CD14-positive monocyte (primary cell): Measurements from ENCODE around the gene AP4S1. TPM values are rescaled to one million over a fixed set of nuclear protein-coding genes. Genes with fewer than 3 reads are reported as not detected.

Experiments
- DNase-seq, 3 donors: peaks; one replicate each; pipeline ENCODE4 v3.0.0-alpha.2; 2011 to 2022
- H2AFZ ChIP-seq: 2 replicates; pipeline ENCODE4 v1.6.0; 2012; ENCODE audit warnings: mild to moderate bottlenecking, low read depth, low read length, inconsistent platforms; ENCODE audit not compliant: insufficient read depth, poor library complexity, severe bottlenecking
- H3K27ac ChIP-seq, 2 donors: 1 replicate in 1 of 2; 2 replicates in 1 of 2; pipeline ENCODE4 v1.5.1; 2012 to 2013; ENCODE audit warnings: low read length in 2 of 2, control low read depth in 1 of 2, inconsistent platforms in 1 of 2, low read depth in 1 of 2, mild to moderate bottlenecking in 1 of 2
- H3K27me3 ChIP-seq, 2 donors: one replicate each; pipeline versions ENCODE4 v1.6.0 to v1.6.1; 2011 to 2013; ENCODE audit warnings: low read length in 2 of 2; ENCODE audit not compliant: control insufficient read depth in 2 of 2, insufficient read depth in 2 of 2
- H3K36me3 ChIP-seq, 2 donors: replicated peaks in 1 of 2; 1 replicate in 1 of 2; 2 replicates in 1 of 2; pipeline versions ENCODE4 v1.5.1 to v1.6.1; 2012 to 2013; ENCODE audit warnings: low read length in 2 of 2, control low read depth in 1 of 2, inconsistent platforms in 1 of 2, mild to moderate bottlenecking in 1 of 2; ENCODE audit not compliant: insufficient read depth in 2 of 2, control insufficient read depth in 1 of 2
- H3K4me1 ChIP-seq, 2 donors: 1 replicate in 1 of 2; 2 replicates in 1 of 2; pipeline versions ENCODE4 v1.5.1 to v1.6.1; 2012 to 2013; ENCODE audit warnings: low read length in 2 of 2, control low read depth in 1 of 2, inconsistent platforms in 1 of 2, mild to moderate bottlenecking in 1 of 2, moderate library complexity in 1 of 2; ENCODE audit not compliant: insufficient read depth in 2 of 2, control insufficient read depth in 1 of 2
- H3K4me2 ChIP-seq: replicated peaks from 2 replicates; pipeline ENCODE3; 2012; ENCODE audit warnings: low read length, moderate library complexity, mild to moderate bottlenecking; ENCODE audit not compliant: poor library complexity, severe bottlenecking; ENCODE audit errors: extremely low read depth
- H3K4me3 ChIP-seq, 3 experiments: fragments of 200-600 bp in 1 of 3; sonication (generic) in 1 of 3; replicated peaks in 1 of 3; 1 replicate in 2 of 3; 2 replicates in 1 of 3; pipeline ENCODE4 v1.5.1; 2011 to 2013; ENCODE audit warnings: low read length in 3 of 3, mild to moderate bottlenecking in 3 of 3, control low read depth in 2 of 3, low read depth in 2 of 3, inconsistent platforms in 1 of 3, moderate library complexity in 1 of 3
- H3K79me2 ChIP-seq: 2 replicates; pipeline ENCODE4 v1.6.0; 2012; ENCODE audit warnings: mild to moderate bottlenecking, control low read depth, inconsistent platforms, low read length, moderate library complexity; ENCODE audit not compliant: insufficient read depth
- H3K9ac ChIP-seq: 2 replicates; pipeline ENCODE4 v1.6.0; 2017; ENCODE audit warnings: low read length, mild to moderate bottlenecking; ENCODE audit not compliant: insufficient read depth, poor library complexity, severe bottlenecking
- H3K9me3 ChIP-seq, 2 donors: replicated peaks in 1 of 2; 1 replicate in 1 of 2; 2 replicates in 1 of 2; pipeline versions ENCODE4 v1.5.1 to v1.6.1; 2012 to 2013; ENCODE audit warnings: low read length in 2 of 2, control low read depth in 1 of 2; ENCODE audit not compliant: control insufficient read depth in 1 of 2, insufficient read depth in 1 of 2
- H4K20me1 ChIP-seq: 2 replicates; pipeline ENCODE4 v1.6.0; 2012; ENCODE audit warnings: mild to moderate bottlenecking, low read length, control low read depth, moderate library complexity; ENCODE audit not compliant: insufficient read depth
- H3K27ac Mint-ChIP-seq, 7 donors: one replicate each; pipeline ENCODE4 v1.8.0; 2020; ENCODE audit warnings: mild to moderate bottlenecking in 7 of 7, mixed read lengths in 7 of 7, moderate library complexity in 6 of 7, inconsistent platforms in 2 of 7
- H3K27me3 Mint-ChIP-seq, 3 donors: one replicate each; pipeline ENCODE4 v1.8.0; 2021 to 2022; ENCODE audit warnings: low read depth in 3 of 3, mild to moderate bottlenecking in 3 of 3, mixed read lengths in 3 of 3, moderate library complexity in 3 of 3, inconsistent platforms in 1 of 3
- H3K36me3 Mint-ChIP-seq, 2 donors: one replicate each; pipeline ENCODE4 v1.8.0; 2020; ENCODE audit warnings: mixed read lengths in 2 of 2, inconsistent platforms in 1 of 2, mild to moderate bottlenecking in 1 of 2
- H3K4me1 Mint-ChIP-seq: one replicate; pipeline ENCODE4 v1.8.0; 2020; ENCODE audit warnings: mild to moderate bottlenecking, mixed read lengths
- H3K4me3 Mint-ChIP-seq, 2 donors: one replicate each; pipeline ENCODE4 v1.8.0; 2020; ENCODE audit warnings: mild to moderate bottlenecking in 2 of 2, mixed read lengths in 2 of 2, moderate library complexity in 1 of 2
- H3K9me3 Mint-ChIP-seq, 7 donors: one replicate each; pipeline ENCODE4 v1.8.0; 2020 to 2022; ENCODE audit warnings: mixed read lengths in 7 of 7, mild to moderate bottlenecking in 6 of 7, moderate library complexity in 6 of 7, inconsistent platforms in 2 of 7
- WGBS: methylation state at CpG from one replicate; pipeline ENCODE4 v1.1.5; 2013; ENCODE audit warnings: missing lambda C conversion rate; ENCODE audit not compliant: insufficient coverage; 5-methylcytosine and 5-hydroxymethylcytosine counted together
- intact Hi-C, 2 donors: fragments of 100-400 bp; cut with micrococcal nuclease; formaldehyde crosslinking; loops; one replicate each; pipeline versions ENCODE4 v1.15.0 to v1.15.1; 2023
- polyA plus RNA-seq, 3 donors: library from polyadenylated mRNA; depleted of rRNA in 1 of 3; unstranded in 2 of 3; stranded (reverse) in 1 of 3; fragments of 300-500 nt in 2 of 3; fragments of >200 nt in 1 of 3; fragmentation: Illumina TruSeq in 2 of 3; gene quantifications; 1 replicate in 2 of 3; 2 replicates in 1 of 3; pipeline ENCODE4 v1.2.3, GENCODE V29; 2012 to 2021
- TF ChIP-seq, protein P1 (sequence below): fragments of 200-600 bp; IDR thresholded peaks from one replicate; pipeline ENCODE4 v1.8.0; 2022; ENCODE audit warnings: antibody characterized with exemption, mild to moderate bottlenecking

The AP4S1 gene
- polyA plus RNA-seq, 3 donors: 1.7 to 5.1 (median 2.8) TPM

- Histone ChIP-seq H3K4me1 (peaks cover 4 to 7% of the 10 kb centered on the region in 2 donors), H3K36me3 (peaks cover 79 to 96% of the 10 kb centered on the region in 2 donors), H3K79me2 (peaks cover 10% of the 10 kb centered on the region), H3K9ac (no peak overlapping the region), H4K20me1 (peaks cover 24% of the 10 kb centered on the region), H3K27me3 (no peaks in the 10 kb centered on the region), H3K27ac (no peak overlapping the region), H2AFZ (no peak overlapping the region), H3K4me3 (no peak overlapping the region), H3K9me3 (no peaks in the 10 kb centered on the region), H3K4me2 (no peak overlapping the region)
- Mint-ChIP-seq H3K4me3 (no peak overlapping the region), H3K9me3 (no peaks in the 10 kb centered on the region), H3K36me3 (peaks cover 64 to 79% of the 10 kb centered on the region in 2 donors), H3K27me3 (peaks cover 0 to 1% (median 0%) of the 10 kb centered on the region in 3 donors), H3K27ac (no peak overlapping the region), H3K4me1 (peaks cover 11% of the 10 kb centered on the region)
- no peak for DNase-seq
- TF ChIP-seq, protein P1, sequence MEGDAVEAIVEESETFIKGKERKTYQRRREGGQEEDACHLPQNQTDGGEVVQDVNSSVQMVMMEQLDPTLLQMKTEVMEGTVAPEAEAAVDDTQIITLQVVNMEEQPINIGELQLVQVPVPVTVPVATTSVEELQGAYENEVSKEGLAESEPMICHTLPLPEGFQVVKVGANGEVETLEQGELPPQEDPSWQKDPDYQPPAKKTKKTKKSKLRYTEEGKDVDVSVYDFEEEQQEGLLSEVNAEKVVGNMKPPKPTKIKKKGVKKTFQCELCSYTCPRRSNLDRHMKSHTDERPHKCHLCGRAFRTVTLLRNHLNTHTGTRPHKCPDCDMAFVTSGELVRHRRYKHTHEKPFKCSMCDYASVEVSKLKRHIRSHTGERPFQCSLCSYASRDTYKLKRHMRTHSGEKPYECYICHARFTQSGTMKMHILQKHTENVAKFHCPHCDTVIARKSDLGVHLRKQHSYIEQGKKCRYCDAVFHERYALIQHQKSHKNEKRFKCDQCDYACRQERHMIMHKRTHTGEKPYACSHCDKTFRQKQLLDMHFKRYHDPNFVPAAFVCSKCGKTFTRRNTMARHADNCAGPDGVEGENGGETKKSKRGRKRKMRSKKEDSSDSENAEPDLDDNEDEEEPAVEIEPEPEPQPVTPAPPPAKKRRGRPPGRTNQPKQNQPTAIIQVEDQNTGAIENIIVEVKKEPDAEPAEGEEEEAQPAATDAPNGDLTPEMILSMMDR: no peak
- intact Hi-C loops: no loop called here
- WGBS: no CpG with 5 or more reads among the region's 7 CpGs
Observed at GRCh38 chr14:31126680-31127079, 101.2 kb downstream of the AP4S1 start.

DNA sequence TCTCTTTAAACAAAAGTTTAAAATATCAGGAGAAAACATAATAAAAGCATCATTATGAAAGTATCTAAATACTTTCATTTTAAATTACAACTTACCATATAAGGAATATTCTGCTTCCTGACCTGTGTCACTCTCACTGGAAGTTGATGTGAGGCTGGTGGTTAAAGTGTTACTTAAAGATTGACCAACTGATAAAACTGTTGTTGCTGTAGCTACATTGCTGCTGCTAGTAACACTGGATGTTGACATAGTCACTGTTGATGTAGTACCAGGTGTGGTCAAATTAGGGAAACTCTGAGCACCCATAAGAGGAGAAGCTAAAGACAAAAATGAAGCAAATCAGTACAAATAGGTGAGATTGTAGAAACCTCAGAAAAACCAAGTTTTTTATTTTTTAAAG, 102.2 kb downstream of the AP4S1 start:
- H3K27me3 ChIP-seq: no peaks in the 10 kb centered on the region
- H3K9me3 Mint-ChIP-seq: no peaks in the 10 kb centered on the region
- H3K4me1 ChIP-seq: peaks cover 4 to 7% of the 10 kb centered on the region in 2 donors
- intact Hi-C loops: no loop called here
- peaks cover 10% of the 10 kb centered on the region for H3K79me2 ChIP-seq
- no peak overlapping the region for H3K4me3 Mint-ChIP-seq
- H3K4me2 ChIP-seq: no peak overlapping the region
- peaks cover 0 to 1% (median 0%) of the 10 kb centered on the region in 3 donors for H3K27me3 Mint-ChIP-seq
- no peak overlapping the region for H3K27ac ChIP-seq
- peaks cover 24% of the 10 kb centered on the region for H4K20me1 ChIP-seq
- H3K4me1 Mint-ChIP-seq: peaks cover 11% of the 10 kb centered on the region
- no peak for DNase-seq
- H3K9me3 ChIP-seq: no peaks in the 10 kb centered on the region
- TF ChIP-seq, protein P1: no peak
- peaks cover 59 to 76% of the 10 kb centered on the region in 2 donors for H3K36me3 Mint-ChIP-seq
- H3K27ac Mint-ChIP-seq: peak overlapping the region in 1 of 7 donors; percentile 14
- H3K4me3 ChIP-seq: no peak overlapping the region
- no peak overlapping the region for H3K9ac ChIP-seq
- H3K36me3 ChIP-seq: peaks cover 79 to 96% of the 10 kb centered on the region in 2 donors
- no peak overlapping the region for H2AFZ ChIP-seq
